ENCODE data around the gene ATP1A2. TPM values are rescaled to one million over a fixed set of nuclear protein-coding genes. Genes with fewer than 3 reads are reported as not detected.

ATP1A2 gene
- total and polyA plus RNA-seq, 2 of the 8 experiments (the other 6 are each of a cell fraction or from before 2014, with no cell fraction given): 39.7 to 40.8 TPM

GRCh38 chr1:160127865-160128523 is 12.4 kb downstream of the ATP1A2 start:
- Histone ChIP-seq H3K27ac (ENCODE audit: low read depth, low read length) (no peak overlapping the region), H3K4me1 (replicated peaks in 1 of 4; ENCODE audit: control insufficient read depth in 3 of 4, insufficient read depth in 4 of 4, low read length in 3 of 4) (peaks cover 0 to 6% (median 0%) of the 10 kb centered on the region in 4 experiments; a peak in 2 of 7 replicates), H3K4me3 (ENCODE audit: extremely low read depth in 1 of 4, insufficient read depth in 2 of 4, low read depth in 3 of 4, low read length in 4 of 4) (no peak overlapping the region), H3K23me2 (ENCODE audit: low read depth, low read length) (no peaks in the 10 kb centered on the region), H2BK12ac (ENCODE audit: low read depth, low read length) (no peak overlapping the region), H3K4ac (replicated peaks; ENCODE audit: insufficient read length, low read depth, low read length) (no peak overlapping the region), H3K36me3 (ENCODE audit: control insufficient read depth in 2 of 4, insufficient read depth in 4 of 4, low read length in 3 of 4) (peaks cover 12 to 63% (median 57%) of the 10 kb centered on the region in 4 experiments; a peak in 7 of 8 replicates), H3K27me3 (replicated peaks in 1 of 4; ENCODE audit: control insufficient read depth in 3 of 4, extremely low read depth in 1 of 4, insufficient read depth in 3 of 4, low read length in 3 of 4) (no peaks in the 10 kb centered on the region), H2BK120ac (replicated peaks; ENCODE audit: low read depth, low read length) (no peak overlapping the region), H2AK5ac (ENCODE audit: low read depth, low read length) (no peak overlapping the region), H3K79me2 (ENCODE audit: control insufficient read depth in 1 of 2, insufficient read depth in 2 of 2, low read length in 2 of 2) (no peaks in the 10 kb centered on the region), H4K8ac (ENCODE audit: extremely low read depth, insufficient read depth, low read length) (no peak overlapping the region), H3K14ac (ENCODE audit: insufficient read length) (no peak overlapping the region), H4K5ac (ENCODE audit: insufficient read length, low read depth, low read length) (no peak overlapping the region), H3K23ac (ENCODE audit: insufficient read length) (no peak overlapping the region), H3K56ac (replicated peaks; ENCODE audit: insufficient read length, low read depth, low read length) (no peak overlapping the region), H4K91ac (replicated peaks; ENCODE audit: insufficient read length, low read length) (no peak overlapping the region), H2BK5ac (ENCODE audit: low read depth, low read length) (no peak overlapping the region), H3K4me2 (ENCODE audit: insufficient read depth in 1 of 2, low read depth in 2 of 2, low read length in 2 of 2) (no peak overlapping the region), H3K79me1 (ENCODE audit: low read depth, low read length) (peaks cover 1% of the 10 kb centered on the region; the same call in 1 of the 2 replicates), H3K9me3 (ENCODE audit: insufficient read depth in 2 of 2, low read depth in 1 of 2, low read length in 1 of 2) (no peaks in the 10 kb centered on the region), H2BK20ac (ENCODE audit: low read length) (no peak overlapping the region), H2BK15ac (ENCODE audit: low read length) (no peak overlapping the region), H3K9ac (replicated peaks in 1 of 4; ENCODE audit: extremely low read depth in 1 of 4, low read depth in 3 of 4, low read length in 3 of 4) (no peak overlapping the region), H3K18ac (ENCODE audit: extremely low read depth, low read length) (no peak overlapping the region), H2AFZ (ENCODE audit: low read length) (no peak overlapping the region), H4K20me1 (replicated peaks in 1 of 2; ENCODE audit: control insufficient read depth in 1 of 2, insufficient read depth in 2 of 2, low read length in 2 of 2) (no peaks in the 10 kb centered on the region)
- WGBS, 2 experiments (ENCODE audit: extremely low coverage in 1 of 2, insufficient coverage in 1 of 2, insufficient read length in 1 of 2, insufficient replicate concordance in 2 of 2, low coverage in 1 of 2, low lambda C conversion rate in 2 of 2, missing lambda C conversion rate in 1 of 2): 86% methylated on average over 7 of the region's 7 CpGs; no CpG with 5 or more reads in 1 of the 2 experiments
- no peak for FAIRE-seq
- POLR2A ChIA-PET (ENCODE audit: partially characterized antibody): interaction anchor here (1.0 to 8.1 kb wide), 6 partner anchors 9 to 32 kb away, joined by 3 to 56 read pairs (median 4); no protein-coding TSS in a partner anchor
- no peak for DNase-seq (ENCODE audit: low read depth in 1 of 2, low spot score in 2 of 2)
- no peak for TF ChIP-seq RXRA (IDR thresholded peaks at IDR 0.05; ENCODE audit: insufficient read depth, low read depth, low read length)
- TF ChIP-seq POLR2A (IDR thresholded peaks at IDR 0.05; ENCODE audit: control extremely low read depth in 1 of 2, low read depth in 2 of 2, low read length in 2 of 2): no peak
- TF ChIP-seq TEAD4 (IDR thresholded peaks at IDR 0.05; ENCODE audit: low read depth, low read length): no peak
- TF ChIP-seq TCF12 (IDR thresholded peaks at IDR 0.05; ENCODE audit: low read depth, low read length): no peak
- CTCF ChIA-PET (ENCODE audit: partially characterized antibody): interaction anchor here (1.1 to 13.8 kb wide), 11 partner anchors 15 to 164 kb away, joined by 3 to 141 read pairs (median 7); partner anchors contain the start of gene ATP1A2
